Fibroblast of lung (primary cell): ENCODE measurements around the gene SRA1.

ENCODE experiments used
- EZH2 ChIP-seq: IDR thresholded peaks from 2 replicates; pipeline ENCODE4 v1.5.1; 2012; ENCODE audit warnings: low read length, control low read depth, mild to moderate bottlenecking; ENCODE audit errors: missing control alignments
- TF ChIP-seq, protein P1 (sequence below), 2 donors: IDR thresholded peaks in 1 of 2; conservative IDR thresholded peaks in 1 of 2; 1 replicate in 1 of 2; 2 replicates in 1 of 2; pipeline ENCODE4 v1.5.1; 2011 to 2012; ENCODE audit warnings: low read length in 2 of 2, control low read depth in 1 of 2, inconsistent platforms in 1 of 2, low read depth in 1 of 2, mild to moderate bottlenecking in 1 of 2

DNA sequence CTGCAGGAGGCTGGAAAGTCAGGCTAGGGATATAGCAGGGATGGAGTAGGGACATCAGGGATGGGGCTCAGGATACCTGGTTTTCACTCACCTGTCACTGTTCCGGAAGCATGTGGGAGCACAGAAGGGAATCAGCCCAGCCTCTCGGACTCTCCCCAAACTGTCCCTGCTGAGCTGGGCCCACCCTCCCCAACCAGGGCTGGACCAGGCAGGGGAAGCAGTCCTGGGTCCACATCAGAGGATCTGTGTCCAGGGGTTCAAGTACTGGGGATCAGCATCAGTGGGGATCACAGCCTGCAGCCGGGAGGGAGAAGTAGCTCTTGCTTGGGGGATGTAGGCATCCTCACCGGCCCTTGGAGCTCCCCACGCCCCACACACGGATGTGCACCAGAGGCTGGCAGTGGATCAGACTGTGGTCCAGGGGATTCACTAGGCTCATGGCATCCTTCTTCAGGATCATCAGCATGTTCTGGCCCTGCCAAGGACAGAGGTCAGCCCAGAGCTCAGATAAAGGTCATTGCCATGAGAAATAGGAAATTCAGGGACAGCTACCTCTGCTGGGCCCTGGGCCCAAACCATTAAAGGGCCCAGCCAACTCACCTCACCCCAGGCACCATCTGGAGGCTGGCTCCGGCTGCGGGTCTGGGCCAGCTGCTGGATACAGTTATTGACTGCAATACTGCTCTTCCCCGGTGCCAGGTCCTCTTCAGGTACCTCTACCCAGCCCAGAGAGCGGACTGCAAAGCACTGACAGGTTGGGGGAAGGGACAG, 4.7 kb upstream of the SRA1 start:
- TF ChIP-seq, protein P1, sequence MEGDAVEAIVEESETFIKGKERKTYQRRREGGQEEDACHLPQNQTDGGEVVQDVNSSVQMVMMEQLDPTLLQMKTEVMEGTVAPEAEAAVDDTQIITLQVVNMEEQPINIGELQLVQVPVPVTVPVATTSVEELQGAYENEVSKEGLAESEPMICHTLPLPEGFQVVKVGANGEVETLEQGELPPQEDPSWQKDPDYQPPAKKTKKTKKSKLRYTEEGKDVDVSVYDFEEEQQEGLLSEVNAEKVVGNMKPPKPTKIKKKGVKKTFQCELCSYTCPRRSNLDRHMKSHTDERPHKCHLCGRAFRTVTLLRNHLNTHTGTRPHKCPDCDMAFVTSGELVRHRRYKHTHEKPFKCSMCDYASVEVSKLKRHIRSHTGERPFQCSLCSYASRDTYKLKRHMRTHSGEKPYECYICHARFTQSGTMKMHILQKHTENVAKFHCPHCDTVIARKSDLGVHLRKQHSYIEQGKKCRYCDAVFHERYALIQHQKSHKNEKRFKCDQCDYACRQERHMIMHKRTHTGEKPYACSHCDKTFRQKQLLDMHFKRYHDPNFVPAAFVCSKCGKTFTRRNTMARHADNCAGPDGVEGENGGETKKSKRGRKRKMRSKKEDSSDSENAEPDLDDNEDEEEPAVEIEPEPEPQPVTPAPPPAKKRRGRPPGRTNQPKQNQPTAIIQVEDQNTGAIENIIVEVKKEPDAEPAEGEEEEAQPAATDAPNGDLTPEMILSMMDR (conservative IDR thresholded peaks at IDR 0.05 in 1 of 2, IDR thresholded peaks at IDR 0.05 in 1 of 2; ENCODE audit: low read depth in 1 of 2, low read length in 2 of 2), result no peak
- TF ChIP-seq EZH2, result no peak
